HG02571 (cell line): ENCODE results near the gene KRT27.
A peak's percentile ranks its signal among the peaks of the same experiment; 100 is the strongest.
"Not testable (repeated sequence)": the region's sequence is repeated elsewhere in the genome, so short reads cannot be mapped to it uniquely, and the experiment has no call there.

Source experiments
- ATAC-seq: cut with Tn5 transposase; IDR thresholded peaks from one replicate; pipeline ENCODE4 v1.9.1; 2021; ENCODE audit warnings: mild to moderate bottlenecking, moderate library complexity; ENCODE audit not compliant: unreplicated experiment

Gene KRT27, protein sequence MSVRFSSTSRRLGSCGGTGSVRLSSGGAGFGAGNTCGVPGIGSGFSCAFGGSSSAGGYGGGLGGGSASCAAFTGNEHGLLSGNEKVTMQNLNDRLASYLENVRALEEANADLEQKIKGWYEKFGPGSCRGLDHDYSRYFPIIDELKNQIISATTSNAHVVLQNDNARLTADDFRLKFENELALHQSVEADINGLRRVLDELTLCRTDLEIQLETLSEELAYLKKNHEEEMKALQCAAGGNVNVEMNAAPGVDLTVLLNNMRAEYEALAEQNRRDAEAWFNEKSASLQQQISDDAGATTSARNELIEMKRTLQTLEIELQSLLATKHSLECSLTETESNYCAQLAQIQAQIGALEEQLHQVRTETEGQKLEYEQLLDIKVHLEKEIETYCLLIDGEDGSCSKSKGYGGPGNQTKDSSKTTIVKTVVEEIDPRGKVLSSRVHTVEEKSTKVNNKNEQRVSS

DNA sequence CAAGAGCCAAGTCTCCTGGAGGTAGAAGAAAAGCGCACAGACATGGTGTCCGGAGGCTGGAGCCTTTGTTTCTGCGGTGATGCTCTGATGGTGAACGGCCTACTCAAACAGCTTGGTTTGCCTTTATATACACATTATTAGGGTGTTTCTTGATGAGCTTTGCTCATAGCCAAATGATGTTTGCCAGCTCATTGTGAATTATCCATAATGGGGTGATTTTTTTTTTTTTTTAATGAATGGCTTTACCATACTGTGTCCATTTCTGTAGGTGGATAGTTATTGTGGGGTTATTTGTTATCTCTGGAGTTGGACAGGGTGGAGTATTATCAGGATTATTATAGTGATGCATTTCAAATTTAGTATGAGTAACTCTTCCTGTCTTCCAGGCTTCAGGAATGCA lies at the start of gene KRT27:
Gene KRT27, minus strand, starts transcription at position 101 of the 400 bp plus-strand sequence. Its CDS starts 57 bp downstream, at position 44.
- no peak for ATAC-seq

- ATAC-seq = no peak
These were observed 47.9 kb upstream of the KRT27 start for GRCh38 chr17:40830085-40830776.

GRCh38 chr17:40828454-40829044 lies 46.2 kb upstream of the KRT27 start:
- no peak for ATAC-seq

GRCh38 chr17:40827746-40828453 lies 45.5 kb upstream of the KRT27 start:
- ATAC-seq = no peak

DNA sequence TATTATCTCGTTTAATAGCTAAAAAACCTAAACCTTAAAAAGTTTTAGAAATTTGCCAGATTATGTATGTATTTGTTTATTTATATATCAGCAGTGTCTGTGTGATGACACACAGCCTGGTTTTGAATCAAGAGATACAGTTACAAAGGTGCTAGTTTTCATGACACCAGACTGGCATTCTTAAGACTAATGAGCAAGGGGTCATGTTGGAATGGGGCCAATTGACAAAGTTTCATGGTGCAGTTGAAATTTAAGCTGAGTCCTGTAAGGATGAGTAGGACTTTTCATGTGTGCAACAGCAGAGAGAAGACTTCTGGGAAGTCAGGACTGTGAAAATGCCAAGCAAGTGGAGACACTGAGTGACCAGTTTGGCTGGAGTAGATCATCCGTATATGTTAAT lies 43.2 kb upstream of the KRT27 start:
- ATAC-seq = no peak

GRCh38 chr17:40824015-40824832 lies 41.9 kb upstream of the KRT27 start:
- ATAC-seq = no peak

DNA sequence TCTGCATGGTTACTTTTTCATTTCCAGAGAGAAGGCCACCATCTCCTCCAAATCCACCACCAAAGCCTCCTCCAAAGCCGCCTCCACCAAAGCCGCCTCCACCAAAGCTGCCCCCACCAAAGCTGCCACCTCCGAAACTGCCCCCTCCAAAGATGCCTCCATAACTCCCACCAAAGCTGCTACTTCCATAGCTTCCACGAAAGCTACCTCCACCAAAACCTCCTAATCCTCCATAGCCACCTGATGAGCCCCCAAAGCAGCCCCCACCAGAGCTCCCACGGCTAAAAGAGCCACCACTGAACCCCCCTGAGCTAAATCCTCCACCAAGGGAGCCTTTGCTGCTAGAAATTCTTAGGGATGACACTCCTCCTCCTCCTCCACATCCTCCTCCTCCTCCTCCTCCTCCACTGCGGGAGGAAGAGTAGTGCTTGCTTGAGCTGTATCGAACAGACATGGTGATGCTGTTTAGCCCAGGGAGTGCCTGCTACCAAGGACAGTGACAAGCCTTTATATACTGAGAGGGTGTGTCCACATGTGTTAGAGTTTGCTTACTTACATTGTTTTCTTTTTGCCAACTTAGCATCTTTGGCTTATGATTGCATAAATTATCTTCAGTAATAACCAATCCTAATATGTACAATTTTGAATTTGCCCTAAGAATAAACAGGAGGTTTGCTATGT lies 39.9 kb upstream of the KRT27 start, which contains the start of gene KRT10:
Gene KRT10, minus strand, starts transcription at position 483 of the 681 bp plus-strand sequence. Its CDS starts 29 bp downstream, at position 454.
- no peak for ATAC-seq

GRCh38 chr17:40821536-40821935 lies 39.2 kb upstream of the KRT27 start:
- ATAC-seq = no peak

DNA sequence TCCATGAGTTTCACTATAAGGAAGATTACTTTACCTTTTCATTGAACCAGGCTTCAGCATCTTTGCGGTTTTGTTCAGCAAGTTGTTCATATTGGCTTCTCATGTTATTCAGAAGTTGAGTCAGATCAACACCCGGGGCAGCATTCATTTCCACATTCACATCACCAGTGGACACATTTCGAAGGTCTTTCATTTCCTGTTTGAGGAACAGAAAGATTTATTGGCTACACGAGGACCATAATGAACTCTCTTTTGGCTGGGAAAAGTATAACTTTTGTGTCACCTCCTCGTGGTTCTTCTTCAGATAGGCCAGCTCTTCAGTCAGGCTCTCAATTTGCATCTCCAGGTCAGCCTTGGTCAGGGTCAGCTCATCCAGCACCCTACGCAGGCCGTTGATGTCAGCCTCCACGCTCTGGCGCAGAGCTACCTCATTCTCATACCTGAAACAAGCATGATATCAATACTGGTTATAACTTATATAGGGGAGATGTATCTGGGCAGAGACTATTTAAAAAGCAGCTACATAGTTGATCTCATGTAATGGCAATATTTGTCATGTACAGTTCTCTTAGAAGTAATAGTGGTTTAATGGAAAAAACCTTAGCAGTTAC lies 38.0 kb upstream of the KRT27 start:
- no peak for ATAC-seq

GRCh38 chr17:40819528-40820125 lies 37.3 kb upstream of the KRT27 start:
- no peak for ATAC-seq

- ATAC-seq = peak; percentile 85
These were observed 36.6 kb upstream of the KRT27 start for GRCh38 chr17:40818733-40819527.

DNA sequence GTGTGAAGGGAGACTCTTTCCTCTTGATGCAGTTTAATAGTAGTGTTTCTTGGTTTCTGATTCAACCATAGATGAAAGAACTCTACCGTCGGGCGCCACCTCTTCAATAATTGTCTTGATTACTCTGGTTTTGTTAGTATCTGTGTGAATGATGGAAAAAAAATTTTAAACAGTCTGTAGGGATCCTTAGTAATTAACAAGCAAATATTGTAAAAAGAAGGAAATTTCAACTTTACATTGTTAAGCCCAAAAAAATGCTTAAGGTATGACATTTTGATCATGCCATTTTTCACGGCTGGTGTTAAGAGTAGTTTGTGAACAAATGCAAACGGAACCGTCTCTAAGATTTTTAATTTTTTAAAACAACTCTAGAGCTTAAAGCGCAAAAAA lies 36.0 kb upstream of the KRT27 start:
- ATAC-seq = no peak

- ATAC-seq = no peak
These were observed 34.8 kb upstream of the KRT27 start for GRCh38 chr17:40817103-40817682.

GRCh38 chr17:40816569-40816968 lies 34.2 kb upstream of the KRT27 start:
- ATAC-seq = no peak

- no peak for ATAC-seq
These were observed 33.0 kb upstream of the KRT27 start for GRCh38 chr17:40815381-40815780.

DNA sequence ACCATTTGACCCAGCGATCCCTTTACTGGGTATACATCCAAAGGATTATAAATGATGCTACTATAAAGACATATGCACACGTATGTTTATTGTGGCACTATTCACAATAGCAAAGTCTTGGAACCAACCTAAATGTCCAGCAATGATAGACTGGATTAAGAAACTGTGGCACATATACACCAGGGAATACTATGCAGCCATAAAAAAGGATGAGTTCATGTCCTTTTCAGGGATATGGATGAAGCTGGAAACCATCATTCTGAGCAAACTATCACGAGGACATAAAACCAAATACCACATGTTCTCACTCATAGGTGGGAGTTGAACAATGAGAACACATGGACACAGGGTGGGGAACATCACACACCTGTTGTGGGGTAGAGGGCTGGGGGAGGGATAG lies 32.3 kb upstream of the KRT27 start:
- not testable (repeated sequence) for ATAC-seq

- no peak for ATAC-seq
These were observed 31.5 kb upstream of the KRT27 start for GRCh38 chr17:40813804-40814203.

- no peak for ATAC-seq
These were observed 30.3 kb upstream of the KRT27 start for GRCh38 chr17:40812639-40813038.
